Esophagus muscularis mucosa (tissue), 4 donors: ENCODE measurements around the gene BPIFB2.
"Not testable (repeated sequence)": the region's sequence is repeated elsewhere in the genome, so short reads cannot be mapped to it uniquely, and the experiment has no call there.

Experiments used
- CTCF ChIP-seq, 3 experiments: fragments of 200-600 bp in 2 of 3; fragments of 450-650 bp in 1 of 3; sonication (generic) in 2 of 3; IDR thresholded peaks; one replicate each; pipeline ENCODE4 v1.5.1; 2017 to 2019; ENCODE audit warnings: antibody characterized with exemption in 3 of 3, mild to moderate bottlenecking in 2 of 3, moderate library complexity in 1 of 3
- EP300 ChIP-seq: sonication (generic); formaldehyde crosslinking; IDR thresholded peaks from one replicate; pipeline ENCODE4 v1.6.1; 2017; ENCODE audit warnings: antibody characterized with exemption
- POLR2A ChIP-seq: fragments of 450-650 bp; IDR thresholded peaks from one replicate; pipeline ENCODE4 v1.6.1; 2017; ENCODE audit warnings: antibody characterized with exemption, moderate library complexity, mild to moderate bottlenecking, low read depth

- not testable (repeated sequence) for TF ChIP-seq CTCF (IDR thresholded peaks at IDR 0.05); POLR2A; EP300
These were observed 32.4 kb upstream of the BPIFB2 start for GRCh38 chr20:32975121-32975520.
